SW480 (cell line): Measurements from ENCODE around the gene GINS2.

Experiments used
- DNase-seq: peaks from one replicate; pipeline ENCODE4 v3.0.0-alpha.2; 2016; ENCODE audit warnings: low spot score

GINS2 gene

GRCh38 chr16:85689950-85690320 is 1.2 kb upstream of the GINS2 start:
- DNase-seq, result no peak

DNA sequence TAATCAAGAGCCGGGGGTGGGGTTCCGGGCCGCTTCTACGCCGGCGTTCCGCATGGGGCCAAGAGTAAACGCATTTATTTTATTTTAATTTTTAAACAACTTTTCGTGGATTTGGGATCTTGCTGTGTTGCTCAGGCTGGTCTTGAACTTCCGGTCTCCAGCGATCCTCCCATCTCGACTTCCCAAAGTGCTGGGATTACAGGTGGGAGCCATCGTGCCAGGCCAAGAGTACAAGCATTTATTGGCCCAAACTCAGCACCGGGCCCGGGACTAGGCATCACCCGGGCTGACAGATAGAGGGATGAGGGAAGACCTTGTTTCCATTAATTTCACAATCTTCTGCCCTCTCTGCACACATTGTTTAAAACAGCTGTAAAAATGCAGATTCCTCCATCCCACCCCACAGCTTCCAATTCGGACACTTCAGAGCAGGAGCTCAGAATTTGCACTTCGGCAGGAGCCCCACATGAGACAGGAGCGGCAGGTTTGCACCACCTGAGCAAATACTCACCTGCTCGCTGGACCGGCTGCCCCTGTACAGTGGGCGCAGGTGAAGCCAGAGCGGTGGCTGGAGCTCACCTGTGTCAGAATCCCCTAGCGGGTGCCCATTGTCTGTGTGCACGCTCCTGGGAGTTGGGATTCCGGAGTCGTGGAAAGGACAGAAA is 663 bp upstream of the GINS2 start:
- DNase-seq, result no peak

DNA sequence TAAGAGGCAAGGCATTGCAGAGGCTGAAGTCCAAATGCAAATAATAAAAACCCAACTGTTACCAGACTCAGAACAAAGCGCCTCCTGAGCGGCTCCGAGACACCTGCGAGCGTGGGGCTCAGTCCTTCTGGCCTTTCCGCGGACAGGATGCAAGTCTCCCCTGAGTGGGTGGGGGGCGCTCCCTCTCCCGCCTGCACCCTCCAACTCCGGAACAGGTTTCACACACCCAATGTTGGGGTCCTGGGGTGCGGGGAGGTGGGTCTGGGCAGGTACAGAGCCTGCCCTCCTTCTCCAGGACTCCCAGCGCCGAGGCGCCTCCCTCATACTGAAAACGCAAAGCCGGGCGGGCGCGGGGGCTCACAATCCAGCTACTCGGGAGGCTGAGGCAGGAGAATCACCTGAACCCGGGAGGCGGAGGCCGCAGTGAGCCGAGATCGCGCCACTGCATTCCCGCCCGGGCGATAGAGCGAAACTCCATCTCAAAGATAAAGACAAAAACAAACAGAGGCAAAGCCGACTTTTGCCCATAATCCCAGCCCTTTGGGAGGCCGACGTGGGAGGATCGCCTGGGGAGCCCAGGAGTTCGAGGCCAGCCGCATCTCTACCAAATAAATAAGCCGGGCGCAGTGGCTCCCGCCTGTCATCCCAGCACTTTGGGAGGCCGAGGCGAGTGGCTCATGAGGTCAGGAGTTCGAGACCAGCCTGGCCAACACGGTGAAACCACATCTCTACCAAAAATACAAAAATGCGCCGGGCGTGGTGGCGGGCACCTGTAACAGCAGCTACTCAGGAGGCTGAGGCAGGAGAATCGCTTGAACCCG is 893 bp downstream of the GINS2 start:
- no peak for DNase-seq

- no peak for DNase-seq
Observed at GRCh38 chr16:85686912-85687591, 1.7 kb downstream of the GINS2 start.

GRCh38 chr16:85685251-85685650 is 3.5 kb downstream of the GINS2 start:
- DNase-seq, result no peak

DNA sequence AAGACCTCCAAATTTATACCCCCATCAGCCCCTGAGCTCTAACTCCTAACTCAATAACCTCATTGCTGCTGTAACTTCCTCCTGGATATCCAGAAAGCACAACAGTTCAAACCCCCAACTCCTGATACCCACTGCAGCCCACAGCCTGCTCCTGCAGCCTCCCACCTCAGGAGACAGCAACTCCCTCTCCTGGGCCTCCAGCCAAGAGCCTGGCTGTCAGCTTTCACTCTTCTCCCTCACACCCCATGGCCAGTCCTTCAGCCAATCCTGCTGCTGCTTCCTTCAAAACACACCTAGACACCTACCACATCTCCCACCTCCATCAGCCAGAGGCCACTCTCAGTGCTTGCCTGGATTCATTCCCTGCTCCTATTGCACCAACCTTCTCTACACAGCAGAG is 5.4 kb downstream of the GINS2 start:
- DNase-seq, result no peak

DNA sequence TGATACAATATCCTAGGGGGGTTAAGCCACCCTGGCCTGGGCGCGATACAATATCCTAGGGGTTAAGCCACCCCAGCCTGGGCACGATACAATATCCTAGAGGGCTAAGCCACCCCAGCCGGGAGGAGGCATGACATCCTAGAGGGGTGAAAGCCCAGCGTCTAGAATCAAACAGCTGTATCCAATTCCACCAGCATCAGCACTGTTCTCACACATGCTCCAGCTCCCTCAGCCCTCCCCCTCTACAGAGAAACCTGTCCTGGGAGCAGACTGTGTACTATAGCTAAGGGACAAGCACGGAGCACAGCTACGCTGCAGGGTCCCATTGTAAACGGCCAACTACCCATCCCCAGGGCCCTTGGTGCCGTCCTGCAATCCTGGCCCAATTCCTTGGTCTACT is 6.2 kb downstream of the GINS2 start:
- no peak for DNase-seq

DNA sequence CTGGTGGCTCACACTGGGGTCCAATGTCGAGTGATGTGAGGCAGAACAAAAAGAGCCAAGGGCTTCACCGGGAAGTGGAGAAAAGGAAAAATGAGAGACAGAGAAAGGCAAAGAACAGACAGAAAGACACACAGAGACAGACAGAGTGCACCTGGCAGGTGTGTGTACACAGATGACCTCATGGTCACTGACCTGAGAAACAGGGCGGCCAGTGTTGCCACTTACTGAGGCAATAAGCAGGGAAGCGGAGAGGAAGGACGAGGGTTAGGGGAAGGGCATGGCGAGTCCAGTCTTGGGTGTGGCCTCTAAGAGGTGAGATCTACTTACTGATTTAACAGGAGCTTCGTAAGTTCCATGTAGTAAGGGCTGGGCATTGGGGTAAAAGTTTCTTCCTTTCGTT is 7.5 kb downstream of the GINS2 start:
- no peak for DNase-seq

DNA sequence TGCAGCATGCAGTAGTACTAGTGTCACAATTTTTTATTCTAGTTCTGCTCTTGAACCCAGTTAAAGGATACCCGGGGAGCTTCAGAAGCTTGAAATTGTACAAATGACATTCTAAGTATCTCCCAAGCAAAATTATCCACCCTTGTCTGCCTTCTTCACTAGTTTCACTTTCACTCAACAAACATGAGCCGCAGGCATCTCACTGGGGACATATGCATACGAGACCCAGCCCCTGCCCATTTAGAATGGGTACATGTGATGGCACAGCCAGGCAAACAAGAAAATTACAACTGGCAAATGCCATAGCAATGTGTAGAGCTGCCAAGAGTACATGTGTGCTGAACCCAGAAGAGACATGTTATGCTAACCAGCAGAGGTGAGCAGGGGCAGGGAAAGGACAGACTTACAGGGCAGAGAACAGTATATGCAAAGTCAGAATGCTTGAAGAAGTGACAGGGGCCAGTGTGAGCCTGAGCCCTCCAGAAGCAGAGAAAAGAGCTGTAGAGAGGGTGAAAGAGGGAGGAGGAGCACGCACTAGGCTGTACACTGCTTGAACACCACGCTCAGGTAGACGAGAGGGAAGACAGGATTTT is 8.3 kb downstream of the GINS2 start:
- no peak for DNase-seq

- DNase-seq, result no peak
Observed at GRCh38 chr16:85679870-85680269, 8.9 kb downstream of the GINS2 start.

GRCh38 chr16:85678821-85679220 is 9.9 kb downstream of the GINS2 start:
- DNase-seq, result no peak

GRCh38 chr16:85678016-85678415 is 10.7 kb downstream of the GINS2 start:
- no peak for DNase-seq

DNA sequence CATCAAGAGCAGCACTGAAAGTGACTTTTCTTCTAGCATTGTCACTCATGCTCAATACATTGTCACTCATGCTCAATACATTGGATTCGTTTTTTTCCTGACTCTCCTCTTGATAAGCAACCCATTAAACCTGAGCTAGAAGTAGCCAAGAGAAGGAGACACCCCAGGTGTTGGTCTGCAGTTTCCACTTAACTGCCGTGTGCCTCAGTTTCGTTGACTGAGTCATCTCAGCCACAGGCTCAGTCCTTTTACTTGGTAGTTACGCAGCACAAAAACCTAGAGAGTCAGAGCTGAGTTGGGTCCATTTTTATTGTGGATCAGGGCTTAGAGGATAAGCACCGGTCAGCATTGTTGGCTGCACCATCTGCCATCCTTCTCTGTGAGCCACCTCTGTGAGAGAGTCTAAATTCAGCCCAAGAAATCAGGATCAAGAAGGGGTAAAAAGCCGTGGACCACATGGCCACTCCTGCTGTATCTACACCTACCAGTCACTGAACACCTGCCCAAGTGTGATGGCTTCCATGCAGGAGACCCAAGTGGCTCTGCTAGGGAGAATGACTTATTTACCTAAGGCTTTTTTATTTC is 11.3 kb downstream of the GINS2 start:
- no peak for DNase-seq

DNA sequence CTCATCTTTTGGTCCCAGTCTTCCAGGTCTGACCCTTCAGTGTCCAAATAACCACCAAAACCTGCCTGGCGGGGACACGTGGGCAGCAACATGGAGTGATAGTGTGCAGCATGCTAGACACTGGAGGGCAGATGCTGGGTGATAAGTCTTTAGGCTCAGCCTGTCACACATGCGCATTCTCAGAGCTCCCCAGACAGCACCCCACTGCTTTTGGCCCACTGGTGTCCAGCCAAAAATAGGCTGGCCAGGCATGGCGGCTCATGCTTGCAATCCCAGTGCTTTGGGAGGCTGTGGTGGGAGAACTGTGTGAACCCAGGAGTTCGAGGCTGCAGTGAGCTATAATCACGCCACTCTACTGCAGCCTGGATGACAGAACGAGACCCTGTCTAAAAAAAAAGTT is 12.3 kb downstream of the GINS2 start:
- DNase-seq, result no peak

GRCh38 chr16:85675251-85675874 is 13.4 kb downstream of the GINS2 start:
- no peak for DNase-seq

DNA sequence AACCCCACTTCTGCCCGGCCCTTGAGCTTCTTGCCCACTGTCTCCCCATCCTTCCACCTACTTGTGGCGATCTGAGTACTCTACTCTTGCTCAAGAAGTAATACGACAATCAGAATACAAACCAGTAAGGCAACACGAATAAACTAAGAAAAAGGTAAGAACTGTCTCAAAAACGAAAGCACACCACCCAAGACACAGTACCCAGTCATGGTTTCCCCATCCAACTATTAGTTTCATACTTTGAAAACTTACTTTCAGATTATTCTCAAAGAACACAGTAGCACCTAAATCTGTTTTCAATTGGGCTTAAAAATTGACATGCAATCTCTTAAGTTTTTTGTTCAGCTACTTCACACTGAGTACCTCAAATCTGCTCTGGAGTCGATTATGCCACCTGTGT is 13.9 kb downstream of the GINS2 start:
- DNase-seq, result no peak

DNA sequence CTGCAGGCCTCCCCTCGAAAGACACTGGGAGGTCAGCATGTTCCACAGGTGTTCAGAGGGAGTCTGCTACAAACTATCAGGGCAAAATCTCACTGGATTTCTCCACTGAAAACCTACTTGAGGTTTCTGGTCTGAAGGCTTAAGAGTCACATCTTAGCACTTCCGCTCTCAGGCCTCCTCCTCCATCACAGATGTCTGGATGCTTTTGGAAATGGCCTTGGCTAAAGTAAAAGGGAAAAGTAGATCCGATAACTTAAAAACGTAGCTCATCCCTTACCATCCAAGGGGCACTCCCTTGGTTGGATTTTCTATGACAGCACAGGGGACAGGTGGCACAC is 14.4 kb downstream of the GINS2 start:
- DNase-seq, result no peak

DNA sequence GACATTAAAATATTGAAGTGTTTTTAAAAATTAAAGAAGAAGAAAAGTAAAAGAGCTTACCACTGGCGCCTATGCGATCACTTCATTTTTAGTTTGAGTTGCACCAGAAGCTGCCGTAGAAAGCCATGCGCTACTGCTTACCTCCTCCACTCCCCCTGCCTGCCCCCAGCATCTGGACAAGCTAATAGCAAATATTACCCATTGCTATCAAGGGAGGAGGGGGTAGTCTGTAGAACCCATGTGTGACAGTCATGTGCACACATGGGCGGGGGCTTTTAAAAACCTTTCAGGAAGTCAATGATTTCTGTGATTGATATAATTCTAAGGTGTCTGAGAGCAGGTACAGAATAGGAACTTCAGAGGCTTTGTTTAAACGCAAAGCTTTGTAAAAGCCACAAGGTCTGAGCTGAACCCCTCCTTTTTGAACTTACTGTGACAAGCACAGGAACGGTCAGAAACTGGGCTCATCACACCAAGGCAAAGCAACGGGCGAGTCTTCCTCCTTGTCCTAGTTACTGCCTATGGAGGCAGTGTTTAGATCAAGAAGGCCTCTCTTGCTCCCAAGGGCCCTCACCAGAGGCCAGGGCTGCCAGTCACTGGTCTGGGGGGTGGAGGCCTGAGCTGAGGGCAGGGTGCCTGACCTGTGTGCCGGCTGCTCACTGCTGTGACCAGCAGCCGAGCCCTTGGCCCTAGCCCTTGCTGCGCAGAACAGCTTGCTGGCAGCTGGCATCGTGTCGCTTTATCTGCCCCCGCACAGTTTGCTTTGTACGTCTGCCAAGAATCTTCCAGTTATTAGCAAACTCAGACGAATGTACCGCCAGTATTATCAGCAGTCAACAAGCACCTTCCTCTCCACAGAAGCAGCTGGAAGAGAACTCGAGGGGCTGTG is 15.0 kb downstream of the GINS2 start:
- DNase-seq, result no peak

- DNase-seq, result no peak
Observed at GRCh38 chr16:85670840-85671239, 17.9 kb downstream of the GINS2 start.

GRCh38 chr16:85668676-85669424 is 19.9 kb downstream of the GINS2 start:
- no peak for DNase-seq
